Activated T-helper 2 cell treated with anti-CD3 and anti-CD28 coated beads, Interferon-gamma antibody, Interleukin-2, Interleukin-4, amounts not matched to agents 10 μg/mL and 5 μg/mL and 100 μg/mL, durations not matched to agents 14 hours and 24 hours and 36 hours (primary cell): ENCODE measurements around the gene PCDHGA11. TPM values are rescaled to one million over a fixed set of nuclear protein-coding genes. Genes with fewer than 3 reads are reported as not detected.
A peak's percentile ranks its signal among the peaks of the same experiment; 100 is the strongest.
"Not testable (repeated sequence)": the region's sequence is repeated elsewhere in the genome, so short reads cannot be mapped to it uniquely, and the experiment has no call there.

Source experiments
- DNase-seq: peaks from one replicate; pipeline ENCODE4 v3.0.0; 2021; ENCODE audit warnings: low spot score
- H3K27ac Mint-ChIP-seq: one replicate; pipeline ENCODE4 v1.8.0; 2021; ENCODE audit warnings: mixed read lengths
- H3K27me3 Mint-ChIP-seq: one replicate; pipeline ENCODE4 v1.8.0; 2021; ENCODE audit warnings: low read depth, mixed read lengths
- H3K36me3 Mint-ChIP-seq: one replicate; pipeline ENCODE4 v1.8.0; 2021; ENCODE audit warnings: low read depth, mixed read lengths
- H3K4me1 Mint-ChIP-seq: one replicate; pipeline ENCODE4 v1.8.0; 2021; ENCODE audit warnings: low read depth, mixed read lengths
- H3K4me3 Mint-ChIP-seq: one replicate; pipeline ENCODE4 v1.8.0; 2021; ENCODE audit warnings: low read depth, mild to moderate bottlenecking, moderate library complexity, mixed read lengths
- H3K9me3 Mint-ChIP-seq: one replicate; pipeline ENCODE4 v1.8.0; 2021; ENCODE audit warnings: mixed read lengths
- intact Hi-C: fragments of 100-400 bp; cut with micrococcal nuclease; formaldehyde crosslinking; loops from one replicate; pipeline ENCODE4 v1.15.1; 2023
- total RNA-seq: library from RNA; stranded (reverse); gene quantifications from 2 replicates; pipeline ENCODE4 v1.2.3, GENCODE V29; 2022

The PCDHGA11 gene
- total RNA-seq, 1 donor from 2014 or later: 0.39 TPM

- peak within 1 kb of the TSS; percentile 63 for H3K4me3 Mint-ChIP-seq
- H3K9me3 Mint-ChIP-seq: peaks cover 19% of the 10 kb centered on the region
- peaks cover 24% of the 10 kb centered on the region for H3K27me3 Mint-ChIP-seq
- intact Hi-C loops: no loop called here
- peaks cover 2% of the 10 kb centered on the region for H3K4me1 Mint-ChIP-seq
- DNase-seq: no peak
- H3K36me3 Mint-ChIP-seq: peaks cover 2% of the 10 kb centered on the region
- no peak within 1 kb of the TSS for H3K27ac Mint-ChIP-seq
Observed at GRCh38 chr5:141430332-141431113, 9.7 kb downstream of the PCDHGA11 start, which contains the start of gene PCDHGA12. PCDHGA12 (plus strand) TSS chr5:141430507; CDS start chr5:141430760, 253 bp downstream.

GRCh38 chr5:141431286-141431685 lies 10.4 kb downstream of the PCDHGA11 start:
- peaks cover 2% of the 10 kb centered on the region for H3K4me1 Mint-ChIP-seq
- H3K27ac Mint-ChIP-seq: no peak overlapping the region
- peaks cover 2% of the 10 kb centered on the region for H3K36me3 Mint-ChIP-seq
- intact Hi-C loops: no loop called here
- peaks cover 24% of the 10 kb centered on the region for H3K27me3 Mint-ChIP-seq
- DNase-seq: no peak
- peaks cover 19% of the 10 kb centered on the region for H3K9me3 Mint-ChIP-seq
- no peak overlapping the region for H3K4me3 Mint-ChIP-seq

GRCh38 chr5:141432308-141432707 lies 11.5 kb downstream of the PCDHGA11 start:
- Mint-ChIP-seq H3K27me3 (peaks cover 25% of the 10 kb centered on the region), H3K9me3 (peaks cover 19% of the 10 kb centered on the region)
- H3K36me3 Mint-ChIP-seq, H3K27ac Mint-ChIP-seq, H3K4me1 Mint-ChIP-seq, intact Hi-C loops, H3K4me3 Mint-ChIP-seq, DNase-seq: not testable (repeated sequence)

- H3K4me1 Mint-ChIP-seq, H3K36me3 Mint-ChIP-seq, intact Hi-C loops, H3K27ac Mint-ChIP-seq, DNase-seq, H3K4me3 Mint-ChIP-seq: not testable (repeated sequence)
- H3K27me3 Mint-ChIP-seq: peaks cover 25% of the 10 kb centered on the region
- peaks cover 19% of the 10 kb centered on the region for H3K9me3 Mint-ChIP-seq
Observed at GRCh38 chr5:141432726-141433125, 11.9 kb downstream of the PCDHGA11 start.

- Mint-ChIP-seq H3K9me3 (peaks cover 15% of the 10 kb centered on the region), H3K4me1 (peaks cover 2% of the 10 kb centered on the region), H3K27ac (no peak overlapping the region), H3K27me3 (peaks cover 22% of the 10 kb centered on the region), H3K4me3 (no peak overlapping the region), H3K36me3 (peaks cover 2% of the 10 kb centered on the region)
- intact Hi-C loops: no loop called here
- no peak for DNase-seq
Observed at GRCh38 chr5:141434006-141434405, 13.2 kb downstream of the PCDHGA11 start.

GRCh38 chr5:141437221-141437620 lies 16.4 kb downstream of the PCDHGA11 start:
- intact Hi-C loops: no loop called here
- H3K4me1 Mint-ChIP-seq: no peaks in the 10 kb centered on the region
- H3K27ac Mint-ChIP-seq: no peak overlapping the region
- peaks cover 2% of the 10 kb centered on the region for H3K9me3 Mint-ChIP-seq
- no peaks in the 10 kb centered on the region for H3K36me3 Mint-ChIP-seq
- peaks cover 7% of the 10 kb centered on the region for H3K27me3 Mint-ChIP-seq
- no peak for DNase-seq
- H3K4me3 Mint-ChIP-seq: no peak overlapping the region

GRCh38 chr5:141439411-141440141 lies 18.7 kb downstream of the PCDHGA11 start:
- DNase-seq: no peak
- no peak overlapping the region for H3K4me3 Mint-ChIP-seq
- intact Hi-C loops: no loop called here
- peaks cover 6% of the 10 kb centered on the region for H3K9me3 Mint-ChIP-seq
- H3K36me3 Mint-ChIP-seq: no peaks in the 10 kb centered on the region
- H3K27ac Mint-ChIP-seq: no peak overlapping the region
- H3K27me3 Mint-ChIP-seq: peaks cover 1% of the 10 kb centered on the region
- no peaks in the 10 kb centered on the region for H3K4me1 Mint-ChIP-seq

- Mint-ChIP-seq H3K27ac (no peak overlapping the region), H3K9me3 (peaks cover 6% of the 10 kb centered on the region), H3K4me3 (no peak overlapping the region), H3K4me1 (no peaks in the 10 kb centered on the region), H3K27me3 (peaks cover 1% of the 10 kb centered on the region), H3K36me3 (no peaks in the 10 kb centered on the region)
- DNase-seq: no peak
- intact Hi-C loops: no loop called here
Observed at GRCh38 chr5:141440341-141440740, 19.5 kb downstream of the PCDHGA11 start.

GRCh38 chr5:141441571-141442170 lies 20.8 kb downstream of the PCDHGA11 start:
- intact Hi-C loops: no loop called here
- Mint-ChIP-seq H3K27me3 (peaks cover under 1% of the 10 kb centered on the region), H3K36me3 (no peaks in the 10 kb centered on the region), H3K9me3 (peaks cover 6% of the 10 kb centered on the region), H3K4me3 (no peak overlapping the region), H3K4me1 (no peaks in the 10 kb centered on the region), H3K27ac (no peak overlapping the region)
- DNase-seq: no peak

GRCh38 chr5:141465351-141465750 lies 44.5 kb downstream of the PCDHGA11 start:
- no peaks in the 10 kb centered on the region for H3K36me3 Mint-ChIP-seq
- H3K27me3 Mint-ChIP-seq: peaks cover 2% of the 10 kb centered on the region
- no peak overlapping the region for H3K27ac Mint-ChIP-seq
- no peaks in the 10 kb centered on the region for H3K9me3 Mint-ChIP-seq
- intact Hi-C loops: no loop called here
- no peaks in the 10 kb centered on the region for H3K4me1 Mint-ChIP-seq
- no peak overlapping the region for H3K4me3 Mint-ChIP-seq
- DNase-seq: no peak
